GM08714 (cell line): ENCODE data around the gene DNAH2.
A peak's percentile ranks its signal among the peaks of the same experiment; 100 is the strongest.

Source experiments
- H3K4me3 ChIP-seq: fragments of 200-500 bp; sonication (Bioruptor generic); 2 replicates; pipeline ENCODE4 v1.5.1; 2014; ENCODE audit warnings: mild to moderate bottlenecking, low read length, inconsistent platforms
- ZNF274 ChIP-seq: IDR thresholded peaks from 2 replicates; pipeline ENCODE4 v1.6.1; 2012; ENCODE audit warnings: mild to moderate bottlenecking, low read depth, low read length

DNAH2 gene, protein sequence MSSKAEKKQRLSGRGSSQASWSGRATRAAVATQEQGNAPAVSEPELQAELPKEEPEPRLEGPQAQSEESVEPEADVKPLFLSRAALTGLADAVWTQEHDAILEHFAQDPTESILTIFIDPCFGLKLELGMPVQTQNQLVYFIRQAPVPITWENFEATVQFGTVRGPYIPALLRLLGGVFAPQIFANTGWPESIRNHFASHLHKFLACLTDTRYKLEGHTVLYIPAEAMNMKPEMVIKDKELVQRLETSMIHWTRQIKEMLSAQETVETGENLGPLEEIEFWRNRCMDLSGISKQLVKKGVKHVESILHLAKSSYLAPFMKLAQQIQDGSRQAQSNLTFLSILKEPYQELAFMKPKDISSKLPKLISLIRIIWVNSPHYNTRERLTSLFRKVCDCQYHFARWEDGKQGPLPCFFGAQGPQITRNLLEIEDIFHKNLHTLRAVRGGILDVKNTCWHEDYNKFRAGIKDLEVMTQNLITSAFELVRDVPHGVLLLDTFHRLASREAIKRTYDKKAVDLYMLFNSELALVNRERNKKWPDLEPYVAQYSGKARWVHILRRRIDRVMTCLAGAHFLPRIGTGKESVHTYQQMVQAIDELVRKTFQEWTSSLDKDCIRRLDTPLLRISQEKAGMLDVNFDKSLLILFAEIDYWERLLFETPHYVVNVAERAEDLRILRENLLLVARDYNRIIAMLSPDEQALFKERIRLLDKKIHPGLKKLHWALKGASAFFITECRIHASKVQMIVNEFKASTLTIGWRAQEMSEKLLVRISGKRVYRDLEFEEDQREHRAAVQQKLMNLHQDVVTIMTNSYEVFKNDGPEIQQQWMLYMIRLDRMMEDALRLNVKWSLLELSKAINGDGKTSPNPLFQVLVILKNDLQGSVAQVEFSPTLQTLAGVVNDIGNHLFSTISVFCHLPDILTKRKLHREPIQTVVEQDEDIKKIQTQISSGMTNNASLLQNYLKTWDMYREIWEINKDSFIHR (N-terminal part only)

DNA sequence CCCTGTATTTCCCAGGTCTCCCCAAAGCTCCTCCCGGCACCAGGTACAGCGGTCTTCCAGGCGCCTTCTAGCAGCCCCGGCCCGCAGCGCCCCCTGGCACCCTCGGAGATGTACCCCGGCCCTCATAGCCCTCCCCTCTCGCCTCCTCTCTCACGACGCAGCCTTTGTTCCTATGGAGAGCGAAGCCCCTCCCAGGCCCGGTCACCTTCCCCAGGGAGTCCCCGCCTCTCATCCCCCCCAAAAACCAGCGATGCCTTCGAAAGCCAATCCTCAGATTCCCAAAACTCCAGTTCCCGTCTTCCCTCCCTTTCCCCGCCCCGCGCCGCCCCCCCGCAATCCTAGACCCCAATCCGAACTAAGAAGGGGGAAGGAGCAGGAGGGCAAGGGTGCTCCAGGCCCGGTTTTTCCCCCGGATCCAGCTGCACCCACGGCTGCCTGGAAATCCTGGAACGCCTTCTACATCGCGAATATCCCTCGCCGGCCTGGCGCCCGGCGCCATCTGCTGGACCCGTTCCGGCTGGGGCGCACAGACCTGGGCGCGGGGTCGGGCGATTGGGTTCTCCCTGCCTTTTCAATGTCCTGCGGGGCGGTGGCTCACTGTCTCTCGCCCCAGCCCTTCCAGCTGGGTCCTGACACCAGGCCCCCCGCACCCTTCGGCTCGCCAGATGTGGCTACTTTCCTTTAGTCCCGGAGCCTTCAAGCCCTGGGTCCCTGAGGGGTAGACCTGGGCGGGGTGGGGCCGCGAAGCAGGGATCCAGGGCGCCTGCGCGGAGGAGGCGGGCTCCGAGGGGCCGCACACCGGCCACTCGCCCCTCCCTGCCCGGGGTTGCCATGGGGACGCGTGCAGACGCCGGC, at the start of gene DNAH2:
Gene DNAH2 (plus strand): TSS at position 844 of the 855 bp plus-strand sequence. CDS start 1,991 bp downstream, outside the sequence.
- no peak within 1 kb of the TSS; the same call in 1 of the 2 replicates for H3K4me3 ChIP-seq
- no peak for TF ChIP-seq ZNF274

DNA sequence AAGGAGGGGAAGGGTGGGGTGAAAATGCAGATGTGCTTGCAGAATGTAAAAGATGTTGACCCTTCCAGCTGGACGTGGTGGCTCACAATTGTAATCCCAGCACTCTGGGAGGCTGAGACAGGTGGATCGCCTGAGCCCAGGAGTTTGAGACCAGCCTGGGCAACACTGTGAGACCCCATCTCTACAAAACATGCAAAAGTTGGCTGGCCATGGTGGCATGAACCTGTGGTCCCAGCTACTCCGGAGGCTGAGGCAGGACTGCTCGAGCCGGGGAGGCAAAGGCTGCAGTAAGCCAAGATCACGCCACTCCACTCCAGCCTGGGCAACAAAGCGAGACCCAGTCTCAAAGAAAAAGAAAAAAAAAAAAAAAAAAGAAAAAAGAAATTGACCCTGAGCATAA, 49.1 kb upstream of the DNAH2 start:
- H3K4me3 ChIP-seq: no peak overlapping the region
- no peak for TF ChIP-seq ZNF274

DNA sequence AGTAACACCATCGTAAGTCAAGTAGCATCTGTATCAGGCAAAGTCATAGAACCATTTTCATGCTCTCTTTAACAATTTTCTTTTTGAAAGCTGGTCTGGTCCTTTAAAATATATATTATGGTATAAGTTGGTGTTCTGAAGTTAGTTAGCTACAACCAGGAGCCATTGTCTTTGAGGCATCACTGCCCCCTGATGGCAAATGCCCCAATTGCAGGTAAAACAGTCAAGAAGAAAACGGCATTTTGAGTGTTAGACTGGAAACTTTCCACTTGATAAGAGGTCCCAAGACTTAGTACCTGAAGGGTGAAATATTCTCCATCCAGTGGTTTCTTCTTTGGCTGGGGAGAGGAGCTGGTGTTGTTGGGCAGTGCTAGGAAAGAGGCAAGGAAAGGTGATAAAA, 44.3 kb upstream of the DNAH2 start:
- no peak for TF ChIP-seq ZNF274
- no peak overlapping the region for H3K4me3 ChIP-seq

DNA sequence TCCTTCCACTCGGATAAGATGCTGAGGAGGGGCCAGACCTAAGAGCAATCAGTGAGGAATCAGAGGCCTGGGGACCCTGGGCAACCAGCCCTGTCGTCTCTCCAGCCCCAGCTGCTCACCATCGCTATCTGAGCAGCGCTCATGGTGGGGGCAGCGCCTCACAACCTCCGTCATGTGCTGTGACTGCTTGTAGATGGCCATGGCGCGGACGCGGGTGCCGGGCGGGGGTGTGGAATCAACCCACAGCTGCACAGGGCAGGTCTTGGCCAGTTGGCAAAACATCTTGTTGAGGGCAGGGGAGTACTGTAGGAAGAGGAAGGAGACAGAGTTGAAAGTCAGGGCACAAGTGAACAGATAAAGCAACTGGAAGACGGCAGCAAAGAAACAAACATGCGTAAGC, 42.6 kb upstream of the DNAH2 start:
- TF ChIP-seq ZNF274: no peak
- H3K4me3 ChIP-seq: no peak overlapping the region

DNA sequence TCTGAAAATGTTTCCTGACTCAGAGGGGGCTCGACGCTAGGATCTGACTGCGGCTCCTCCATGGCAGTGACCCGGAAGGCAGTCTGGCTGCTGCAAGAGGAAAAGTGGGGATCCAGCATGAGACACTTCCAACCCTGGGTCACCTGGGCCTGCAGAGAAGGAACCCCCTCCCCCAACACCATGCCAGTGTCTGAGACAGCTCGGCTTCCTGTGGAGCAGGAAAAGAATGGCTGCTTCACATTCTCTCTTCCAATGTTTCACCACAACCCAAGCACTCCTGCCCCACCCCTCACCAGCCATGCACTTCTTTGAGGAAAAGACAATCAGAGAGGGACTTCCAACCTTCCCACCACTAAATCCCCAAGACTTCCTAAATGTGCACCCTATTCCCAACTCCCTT, 41.0 kb upstream of the DNAH2 start:
- TF ChIP-seq ZNF274: no peak
- no peak overlapping the region for H3K4me3 ChIP-seq

DNA sequence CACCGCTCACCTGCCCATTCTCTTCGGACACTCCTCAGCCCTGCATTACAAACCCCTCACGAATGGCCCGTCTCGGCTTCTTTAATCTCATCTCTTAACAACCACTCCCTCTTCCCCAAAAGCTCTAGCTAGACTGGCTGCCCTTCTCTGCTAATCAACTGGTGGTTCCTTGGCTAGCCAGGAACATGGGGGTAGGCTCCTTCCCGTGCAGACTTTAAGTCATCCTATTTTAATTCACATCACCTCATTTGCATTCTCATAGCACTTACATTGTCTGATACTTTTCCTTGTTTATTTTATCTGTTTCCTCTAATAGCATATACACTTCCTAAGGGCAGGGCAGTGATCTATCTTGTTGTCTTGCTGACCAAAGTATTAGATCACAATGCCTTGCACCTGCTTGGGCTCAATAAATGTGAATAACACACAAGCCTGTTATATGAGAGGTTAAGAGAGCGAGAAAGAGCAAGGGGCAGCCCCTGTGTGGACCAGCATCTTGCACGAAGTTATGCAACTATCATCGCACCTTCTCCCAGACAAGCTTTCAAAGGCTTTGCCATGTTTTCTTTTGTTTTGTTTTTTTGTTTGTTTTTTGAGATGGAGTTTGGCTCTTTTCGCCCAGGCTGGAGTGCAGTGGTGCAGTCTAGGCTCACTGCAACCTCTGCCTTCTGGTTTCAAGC, 40.0 kb upstream of the DNAH2 start:
- no peak overlapping the region for H3K4me3 ChIP-seq
- no peak for TF ChIP-seq ZNF274

DNA sequence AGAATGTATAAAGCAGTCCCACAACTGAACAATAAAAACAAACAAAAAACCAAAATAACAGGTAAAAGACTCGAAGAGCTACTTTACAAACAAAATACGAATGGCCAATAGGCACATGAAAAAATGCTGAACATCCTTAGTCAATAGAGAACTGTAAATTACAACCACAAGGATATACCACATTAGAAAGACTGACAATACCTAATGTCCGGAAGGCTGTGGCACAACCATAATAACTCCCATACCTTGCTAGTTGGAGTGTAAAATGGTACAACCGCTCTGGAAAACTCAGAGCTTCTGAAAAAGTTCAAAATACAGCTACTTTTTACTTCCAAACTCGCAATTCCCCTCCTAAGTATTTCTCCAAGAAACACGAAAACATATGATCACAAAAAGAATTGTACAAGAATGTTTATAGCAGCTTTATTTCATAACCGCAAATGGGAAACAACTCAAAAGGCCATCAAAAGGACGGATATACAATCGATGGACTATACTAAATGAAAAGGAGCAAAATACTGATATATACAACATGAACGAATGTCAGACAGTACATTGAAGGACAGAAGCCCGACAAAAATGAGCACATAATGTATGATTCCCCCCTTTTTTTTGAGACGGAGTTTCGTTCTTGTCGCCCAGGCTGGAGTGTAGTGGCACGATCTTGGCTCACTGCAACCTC, 32.6 kb upstream of the DNAH2 start:
- no peak for TF ChIP-seq ZNF274
- peak overlapping the region; percentile 84 for H3K4me3 ChIP-seq

DNA sequence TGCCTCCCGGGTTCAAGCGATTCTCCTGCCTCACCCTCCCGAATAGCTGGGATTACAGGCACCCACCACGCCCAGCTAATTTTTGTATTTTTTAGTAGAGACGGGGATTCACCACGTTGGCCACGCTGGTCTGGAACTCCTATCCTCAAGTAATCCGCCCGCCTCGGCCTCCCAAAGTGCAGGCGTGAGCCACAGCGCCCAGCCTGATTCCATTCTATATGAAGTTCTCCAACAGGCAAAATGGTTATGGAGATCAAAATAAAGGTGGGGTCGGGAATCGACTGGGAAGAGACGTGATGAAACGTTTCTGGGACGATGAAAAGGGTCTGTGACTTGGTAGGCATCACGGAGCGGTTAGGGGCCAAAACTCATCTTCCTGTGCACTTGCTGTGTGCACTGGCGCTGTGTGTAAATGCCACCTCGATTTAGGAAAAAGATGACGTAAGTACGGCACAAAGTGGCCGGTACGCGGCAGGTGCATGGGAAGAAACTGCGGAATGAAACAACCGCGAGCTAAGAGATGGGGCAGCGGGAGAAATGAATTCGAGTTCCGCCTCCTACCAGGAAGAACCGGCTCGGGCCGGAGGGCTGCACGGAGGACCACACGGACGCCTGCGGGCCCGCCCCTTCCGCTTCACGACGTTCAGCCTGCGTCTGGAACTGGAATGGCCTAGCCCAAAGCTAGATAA, 31.9 kb upstream of the DNAH2 start:
- no peak for TF ChIP-seq ZNF274
- peak overlapping the region; percentile 84 for H3K4me3 ChIP-seq

DNA sequence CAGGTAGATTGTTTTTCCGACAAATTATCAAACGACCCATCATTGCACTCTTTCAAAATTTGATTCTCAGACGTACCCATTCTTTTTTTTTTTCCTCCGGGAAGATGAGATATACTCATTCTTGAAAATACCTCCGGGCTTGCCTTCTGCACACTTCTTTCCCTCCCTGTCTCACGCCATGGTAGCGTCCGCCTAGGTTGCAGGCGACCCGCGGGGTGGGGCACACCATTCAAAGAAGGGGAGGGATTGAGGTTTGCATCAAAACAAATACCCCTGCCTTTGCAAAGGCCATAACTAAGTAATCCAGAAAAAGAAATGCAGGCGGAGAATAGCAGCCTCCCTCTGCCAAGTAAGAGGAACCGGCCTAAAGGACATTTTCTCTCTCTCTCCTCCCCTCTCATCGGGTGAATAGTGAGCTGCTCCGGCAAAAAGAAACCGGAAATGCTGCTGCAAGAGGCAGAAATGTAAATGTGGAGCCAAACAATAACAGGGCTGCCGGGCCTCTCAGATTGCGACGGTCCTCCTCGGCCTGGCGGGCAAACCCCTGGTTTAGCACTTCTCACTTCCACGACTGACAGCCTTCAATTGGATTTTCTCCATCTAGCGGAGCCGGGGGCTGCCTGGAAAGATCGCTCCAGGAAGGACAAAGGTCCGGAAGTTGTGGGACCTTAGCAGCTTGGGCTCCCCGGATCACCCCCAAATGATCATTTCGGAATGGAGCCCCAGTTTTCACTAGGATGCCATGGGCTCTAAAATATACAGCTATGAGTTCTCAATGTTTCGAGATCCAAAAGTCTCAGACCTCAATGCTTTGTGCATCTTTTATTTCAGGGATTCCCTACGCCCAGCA, 31.1 kb upstream of the DNAH2 start:
- no peak for TF ChIP-seq ZNF274
- peak overlapping the region; percentile 84 for H3K4me3 ChIP-seq

DNA sequence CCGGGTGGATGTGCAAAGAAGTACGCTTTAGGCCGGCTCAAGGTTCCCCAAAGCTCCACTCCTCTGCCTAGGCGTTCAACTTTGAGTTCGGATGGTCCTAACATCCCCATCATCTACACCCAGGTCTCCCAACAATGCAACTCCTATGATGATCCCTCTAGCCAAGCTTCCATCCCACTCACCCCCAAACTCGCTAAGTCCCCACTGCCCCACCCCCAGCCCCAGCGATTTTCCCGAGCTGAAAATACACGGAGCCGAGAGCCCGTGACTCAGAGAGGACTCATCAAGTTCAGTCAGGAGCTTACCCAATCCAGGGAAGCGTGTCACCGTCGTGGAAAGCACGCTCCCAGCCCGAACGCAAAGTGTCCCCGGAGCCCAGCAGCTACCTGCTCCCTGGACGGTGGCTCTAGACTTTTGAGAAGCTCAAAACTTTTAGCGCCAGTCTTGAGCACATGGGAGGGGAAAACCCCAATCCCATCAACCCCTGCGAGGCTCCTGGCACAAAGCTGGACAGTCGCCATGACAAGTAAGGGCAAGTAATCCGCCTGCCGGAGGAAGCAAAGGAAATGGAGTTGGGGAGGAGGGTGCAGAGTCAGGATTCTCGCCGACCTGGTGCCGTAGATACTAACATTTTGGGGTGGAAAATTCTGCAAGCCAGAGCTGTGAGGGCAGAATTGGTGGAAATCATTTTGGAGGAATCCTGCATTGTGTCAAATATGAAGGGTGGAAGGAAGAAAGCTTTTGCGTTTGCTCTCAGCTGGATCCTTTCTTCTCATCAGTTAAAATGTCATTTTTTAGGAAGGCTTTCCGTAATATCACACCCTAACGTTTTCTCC, 30.3 kb upstream of the DNAH2 start, which contains the start of gene TP53:
Gene TP53 (minus strand): TSS at position 419 of the 836 bp plus-strand sequence. CDS start 10,896 bp downstream, outside the sequence.
- TF ChIP-seq ZNF274: no peak
- H3K4me3 ChIP-seq: peak within 1 kb of the TSS; percentile 84
